Stimulated activated CD4-positive, alpha-beta T cell treated with anti-CD3 and anti-CD28 coated beads, TNF-alpha, amount 100 ng/mL, for 4 hours (primary cell): ENCODE measurements around the gene SDC3.

Experiments used
- DNase-seq, 3 experiments: peaks; one replicate each; pipeline ENCODE4 v3.0.0-alpha.2; 2020; ENCODE audit warnings: low read depth in 3 of 3

SDC3 gene

DNA sequence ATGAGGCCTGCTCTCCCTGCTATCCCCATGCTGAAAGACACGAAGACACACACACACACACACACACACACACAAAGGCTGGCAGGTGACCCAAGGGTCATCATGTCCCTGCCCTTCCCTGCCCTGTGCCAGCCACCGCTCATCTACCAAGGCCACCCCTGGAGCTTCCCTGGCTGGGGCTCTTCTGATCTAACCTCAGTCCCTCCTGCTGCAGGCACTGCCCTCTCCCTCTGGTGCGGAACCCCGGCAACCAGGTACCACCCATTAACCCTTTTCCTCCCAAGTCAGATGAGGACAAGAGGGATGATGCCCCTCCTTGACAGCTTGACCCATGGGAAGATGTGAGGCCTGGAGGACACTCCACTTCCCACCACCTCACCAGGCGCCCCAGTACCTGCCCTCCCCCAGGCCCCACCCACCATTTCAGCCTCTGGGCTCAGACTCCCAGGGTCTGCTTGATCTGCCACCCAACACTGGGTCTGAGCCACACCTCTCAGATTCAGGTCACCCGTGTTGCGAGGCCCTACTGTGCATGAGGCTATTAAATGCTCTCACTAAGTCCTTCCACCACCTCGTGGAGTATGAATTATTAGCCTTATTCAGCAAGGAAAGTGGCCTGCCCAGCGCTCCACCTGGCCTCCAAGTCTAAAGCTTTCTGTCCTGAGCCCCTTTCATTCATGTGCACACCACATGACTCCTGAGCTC lies 2.5 kb downstream of the SDC3 start:
- DNase-seq = no peak

DNA sequence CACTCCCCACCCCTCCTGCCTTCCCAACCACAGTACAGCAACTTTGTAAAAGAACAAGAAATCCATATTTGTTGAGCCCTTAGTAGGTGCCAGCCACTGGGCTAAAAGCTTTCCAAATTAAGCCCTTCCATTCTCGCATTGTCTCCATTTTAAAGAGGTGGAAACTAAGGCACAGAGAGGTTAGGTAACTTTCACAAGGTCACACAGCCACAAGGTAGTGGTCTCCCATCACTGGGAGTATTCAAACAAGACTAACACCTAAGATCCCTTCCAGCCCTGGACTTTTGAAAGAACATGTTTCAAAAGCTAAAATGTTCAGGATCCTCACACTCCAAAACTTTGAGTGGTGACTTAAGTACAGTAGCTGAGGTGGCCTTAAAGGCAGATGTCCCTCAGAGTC lies 3.2 kb downstream of the SDC3 start:
- no peak for DNase-seq

DNA sequence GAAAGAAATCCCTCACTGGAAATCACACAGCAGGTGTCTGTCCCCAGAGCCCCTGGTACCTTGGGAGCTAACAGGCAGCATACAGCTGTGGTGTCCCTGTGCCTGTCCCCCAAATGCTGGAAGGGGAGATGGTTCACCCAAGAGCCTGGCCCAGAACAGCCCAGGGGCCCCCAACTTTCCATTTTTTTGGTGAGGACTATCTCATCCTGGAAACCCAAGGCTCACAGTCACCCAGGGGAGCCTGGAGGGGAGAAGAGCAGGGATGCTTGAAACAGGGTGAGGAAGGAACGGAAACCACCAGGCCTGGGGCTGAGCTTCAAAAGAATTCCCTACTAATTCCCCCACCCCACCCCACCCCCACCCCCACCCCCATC lies 3.6 kb downstream of the SDC3 start:
- no peak for DNase-seq

DNA sequence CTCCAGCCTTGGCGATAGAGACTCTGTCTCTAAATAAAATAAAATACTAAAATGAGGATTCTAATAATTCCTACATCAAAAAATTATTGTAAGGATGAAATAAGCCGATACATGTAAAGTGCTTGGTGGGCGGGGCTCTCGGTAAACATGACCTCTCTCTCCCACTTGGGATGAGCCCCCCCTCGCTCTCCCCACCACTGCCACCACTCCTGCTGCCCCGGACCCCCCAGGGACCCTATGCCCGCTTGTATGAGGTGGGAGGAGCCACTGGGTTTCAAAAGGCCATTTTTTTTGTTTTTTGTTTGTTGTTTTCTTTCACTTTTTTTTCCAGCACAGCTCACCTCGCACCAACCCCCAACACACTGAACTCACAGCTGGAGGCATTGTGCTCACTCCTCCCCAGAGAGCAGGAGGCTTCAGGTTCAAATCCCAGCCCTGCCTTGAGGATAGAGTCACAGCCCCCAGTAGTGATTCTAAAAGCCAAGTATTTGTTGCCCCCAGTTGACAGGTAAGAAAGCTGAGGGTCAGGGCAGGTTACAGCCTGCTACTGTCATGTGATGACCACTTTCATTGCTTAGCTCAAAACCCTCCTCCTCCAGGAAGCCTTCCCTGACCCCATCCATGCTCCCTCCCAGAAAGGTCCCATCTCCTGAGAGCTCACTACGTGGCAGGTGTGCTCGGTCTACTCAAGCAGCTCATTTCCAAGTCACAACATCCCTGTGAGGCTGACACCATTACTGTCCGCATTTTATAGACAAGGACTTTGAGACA lies 4.2 kb downstream of the SDC3 start:
- DNase-seq = no peak

DNA sequence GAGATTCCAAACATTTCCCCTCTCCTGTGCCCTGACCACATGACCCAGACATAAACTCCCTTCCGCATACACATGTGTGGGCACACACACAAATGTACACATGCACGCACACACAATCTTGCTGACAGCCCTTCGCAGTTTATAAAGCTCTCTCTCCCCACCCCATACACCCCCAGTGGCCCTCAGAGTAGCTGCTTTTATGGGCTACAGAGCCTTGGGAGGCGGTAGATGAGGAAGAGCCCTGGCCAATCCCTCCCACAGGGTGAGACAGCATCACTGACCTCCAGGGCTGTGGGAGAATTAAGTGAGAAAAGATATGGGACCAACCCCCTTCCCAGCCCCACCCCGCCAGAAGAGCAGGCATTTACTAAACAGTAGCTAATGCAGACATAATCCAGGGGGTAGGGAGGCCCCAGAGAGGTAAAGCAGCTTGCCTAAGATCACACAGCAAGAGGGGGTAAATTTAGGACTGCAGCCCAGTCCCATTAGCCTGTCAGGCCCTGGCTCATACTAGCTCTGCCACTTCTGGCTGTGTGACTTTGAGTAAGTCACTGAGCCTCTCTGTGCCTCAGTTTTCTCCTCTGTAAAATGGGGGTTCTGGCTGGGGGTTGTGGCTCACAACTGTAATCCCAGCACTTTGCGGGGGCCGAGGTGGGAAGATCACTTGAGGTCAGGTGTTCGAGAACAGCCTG lies 5.1 kb downstream of the SDC3 start:
- DNase-seq = no peak

DNA sequence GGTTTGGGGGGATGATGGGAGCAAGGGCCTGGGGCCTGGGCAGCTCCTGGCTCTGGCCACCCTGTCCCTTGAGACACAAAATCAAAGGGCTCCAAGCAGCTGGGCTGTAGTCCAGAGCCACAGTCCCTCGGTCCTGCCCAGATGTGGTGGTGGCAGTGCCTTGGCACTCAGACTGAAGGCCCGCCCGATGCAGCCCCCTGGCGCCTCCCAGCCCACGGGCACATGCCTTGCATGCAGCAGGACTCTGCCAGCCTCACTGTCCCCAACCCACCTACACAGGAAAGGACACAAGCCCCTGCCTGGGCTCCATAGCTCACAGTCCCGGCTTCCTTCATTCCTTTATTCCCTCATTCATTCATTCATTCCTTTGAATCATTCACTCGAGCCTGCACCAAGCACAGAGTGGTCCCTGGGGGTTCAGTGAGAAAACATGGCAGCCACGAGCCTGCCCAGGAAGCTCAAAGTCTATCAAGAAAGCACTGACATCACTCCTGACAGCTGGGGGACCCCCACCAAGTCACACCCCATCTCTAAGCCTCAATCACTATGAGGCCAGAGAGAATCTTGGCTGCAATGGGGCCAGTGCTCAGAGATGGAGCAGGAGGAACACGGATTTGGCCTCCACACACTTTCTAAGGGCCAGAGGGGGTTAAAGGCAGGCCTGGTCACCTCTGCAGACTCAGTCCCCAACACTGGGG lies 5.8 kb downstream of the SDC3 start:
- no peak for DNase-seq

DNA sequence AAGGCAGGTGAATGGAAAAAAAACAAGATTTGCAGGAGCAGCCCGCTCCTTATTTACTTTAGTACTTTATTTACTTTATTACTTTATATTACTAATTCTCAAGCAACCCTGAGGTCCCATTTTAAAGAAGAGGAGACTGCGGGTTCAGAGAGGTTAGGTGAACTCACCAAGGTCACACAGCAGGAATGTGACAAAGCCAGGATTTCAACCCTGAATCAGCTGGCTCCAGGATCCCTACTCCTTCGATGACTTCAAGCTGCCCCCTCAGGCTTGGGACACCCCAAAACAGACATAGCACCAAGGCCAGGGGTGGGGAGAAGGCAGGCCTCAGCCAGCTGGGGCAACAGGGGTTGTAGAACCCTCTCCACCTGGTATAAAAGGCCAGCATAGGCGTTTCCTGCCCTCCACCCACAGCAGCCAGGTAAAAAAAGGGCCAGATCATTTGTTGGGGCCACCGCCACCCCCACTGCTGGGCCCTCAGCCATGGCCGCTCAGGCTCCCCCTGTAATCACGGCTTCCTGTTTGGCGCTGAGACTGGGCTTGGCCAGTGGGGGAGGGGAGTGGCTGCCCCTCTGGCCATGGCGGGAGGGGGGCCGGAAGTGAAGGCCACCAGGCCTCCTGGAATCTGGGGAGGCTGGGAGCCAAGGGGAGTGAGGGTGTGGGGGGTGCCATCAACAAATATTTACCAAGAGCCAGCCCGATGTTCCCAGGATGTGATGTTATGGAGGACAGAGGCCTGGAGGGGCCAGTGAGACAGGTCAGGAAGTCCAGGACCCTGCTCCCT lies 6.6 kb downstream of the SDC3 start:
- DNase-seq = no peak

DNA sequence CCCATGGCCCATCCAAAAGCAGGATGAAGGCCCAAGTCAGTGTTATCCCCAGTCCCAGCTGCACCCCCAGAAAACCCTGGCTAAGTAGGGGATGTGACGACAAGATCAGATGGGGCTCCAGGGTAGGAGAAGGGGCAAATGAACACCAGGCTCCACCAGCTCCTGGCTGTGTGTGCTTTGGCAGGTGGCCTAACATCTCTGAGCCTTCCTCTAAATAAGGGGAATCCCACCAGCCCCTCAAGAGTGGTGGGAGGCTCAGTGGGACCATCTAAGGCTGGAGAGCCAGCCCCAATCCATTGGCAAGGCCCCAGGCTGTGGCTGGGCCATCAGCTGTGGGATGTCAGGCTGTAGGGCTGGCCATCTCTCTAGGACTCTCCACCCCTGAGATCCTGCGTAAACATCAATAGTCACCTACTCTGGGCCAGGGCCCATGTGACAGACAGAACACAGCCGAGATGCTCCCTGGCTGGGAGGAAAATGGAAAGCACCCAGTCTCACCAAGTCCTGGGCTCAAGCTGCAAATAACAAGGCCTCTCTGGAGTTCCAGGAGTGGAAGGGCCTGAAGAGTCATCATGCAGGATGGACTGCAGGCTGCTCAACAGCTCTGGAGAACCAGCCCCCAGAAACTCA lies 7.5 kb downstream of the SDC3 start:
- DNase-seq = no peak

DNA sequence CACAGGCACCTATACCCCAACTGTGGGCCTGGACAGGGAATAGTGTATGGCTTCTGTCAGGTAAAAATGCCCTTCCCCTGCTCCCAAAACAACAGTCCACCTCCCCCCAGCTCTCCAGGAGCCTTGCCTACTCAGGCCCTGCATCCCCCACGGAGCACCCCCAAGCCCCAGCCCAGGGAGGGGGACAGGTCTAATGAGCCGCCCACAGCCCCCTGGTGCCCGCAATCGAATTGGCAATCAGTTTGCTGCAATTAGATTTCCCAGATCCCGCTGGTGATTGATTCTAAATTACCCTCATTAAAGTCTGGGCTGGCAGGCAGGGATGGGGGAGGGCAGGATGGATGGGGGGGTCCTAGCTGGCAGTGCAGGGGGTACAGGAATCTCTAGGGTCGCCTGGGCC lies 8.1 kb downstream of the SDC3 start:
- DNase-seq = no peak

DNA sequence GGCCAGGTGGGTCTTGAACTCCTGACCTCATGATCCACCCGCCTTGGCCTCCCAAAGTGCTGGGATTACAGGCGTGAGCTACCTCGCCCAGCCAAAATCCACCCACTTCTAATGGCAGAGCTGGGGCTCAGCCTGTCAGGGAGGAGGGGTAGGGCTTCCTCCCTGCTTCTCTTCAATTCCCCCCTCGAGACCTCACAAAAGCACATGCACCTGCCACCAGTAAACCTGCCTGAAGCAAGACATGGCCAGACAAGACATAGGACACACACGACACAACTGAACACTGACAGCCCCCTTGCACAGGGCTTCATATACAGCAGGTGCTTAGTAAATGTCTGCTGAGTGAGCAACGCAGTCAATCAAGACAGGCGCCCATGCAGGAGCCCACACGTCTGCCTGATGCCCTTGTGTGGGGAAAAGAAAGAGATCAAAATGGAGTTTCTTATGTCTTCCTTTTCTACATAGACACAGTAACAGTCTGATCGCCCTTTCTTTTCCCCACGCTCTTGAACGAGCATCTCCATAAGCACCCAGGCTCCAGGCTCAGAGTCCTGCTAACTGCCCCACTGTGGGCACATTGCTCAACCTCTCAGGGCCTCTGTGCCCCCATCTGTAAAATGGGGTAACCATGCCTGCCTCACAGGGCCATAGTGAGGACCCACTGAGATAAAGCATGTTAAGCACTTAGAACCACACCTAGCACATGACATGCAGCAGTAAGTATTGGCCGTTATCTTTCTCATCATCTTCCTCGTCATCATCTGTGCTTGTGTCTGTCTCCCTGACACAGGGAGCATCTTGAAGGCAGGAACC lies 8.8 kb downstream of the SDC3 start:
- no peak for DNase-seq

DNA sequence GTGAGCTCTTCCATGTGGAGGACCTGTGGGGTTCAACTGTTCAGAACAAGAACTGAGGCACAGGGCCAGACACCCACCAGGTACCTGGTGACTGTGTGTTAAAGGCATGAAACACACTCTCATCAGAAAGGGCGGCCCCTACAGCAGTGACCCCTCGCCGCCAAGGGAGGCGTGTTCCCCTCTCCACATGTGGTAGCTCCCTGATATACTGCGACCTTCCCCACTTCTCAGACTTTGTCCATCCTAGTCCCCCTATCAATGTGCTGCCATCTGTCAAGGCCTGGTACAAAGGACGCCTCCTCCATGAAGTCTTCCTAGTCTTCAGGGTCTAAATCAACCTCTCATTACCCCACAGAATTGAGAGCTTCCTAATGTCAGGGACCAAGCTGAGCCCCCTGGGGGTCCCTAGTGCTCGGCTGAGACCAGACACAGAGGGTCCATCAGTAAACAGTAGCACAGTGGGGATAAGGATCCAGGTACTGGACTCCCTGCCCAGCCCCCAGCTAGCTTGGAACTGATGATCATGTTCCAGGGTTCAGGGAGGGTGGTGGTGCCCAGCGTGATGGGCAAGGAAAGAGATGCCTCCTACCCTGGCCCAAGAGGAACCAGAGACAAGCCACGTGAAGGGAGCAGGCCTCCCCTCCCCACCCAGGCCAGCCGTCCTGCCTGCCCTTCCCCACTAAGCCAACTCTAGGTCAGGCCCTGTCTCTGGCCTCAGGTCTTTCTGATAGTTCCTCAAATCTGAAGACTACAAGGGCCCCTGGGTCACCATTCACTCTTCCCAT lies 10.3 kb downstream of the SDC3 start:
- DNase-seq = no peak

DNA sequence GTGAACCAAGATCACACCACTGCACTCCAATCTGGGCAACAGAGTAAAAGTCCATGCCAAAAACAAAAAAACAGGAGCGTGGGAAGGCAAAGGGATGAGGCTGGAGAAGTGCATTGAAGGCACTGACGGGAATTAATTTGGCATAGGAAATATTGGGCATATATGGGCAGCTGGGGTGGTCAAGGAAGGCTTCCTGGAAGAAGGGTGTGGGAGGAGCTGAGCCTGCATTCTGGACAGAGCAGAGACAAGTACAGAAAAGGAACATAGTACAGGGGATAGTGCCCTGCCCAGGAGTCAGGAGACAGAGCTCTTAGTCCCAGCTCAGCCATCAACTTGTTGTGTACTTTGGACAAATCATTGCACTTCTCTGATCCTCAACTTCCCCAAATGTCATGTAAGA lies 11.7 kb downstream of the SDC3 start:
- DNase-seq = no peak

DNA sequence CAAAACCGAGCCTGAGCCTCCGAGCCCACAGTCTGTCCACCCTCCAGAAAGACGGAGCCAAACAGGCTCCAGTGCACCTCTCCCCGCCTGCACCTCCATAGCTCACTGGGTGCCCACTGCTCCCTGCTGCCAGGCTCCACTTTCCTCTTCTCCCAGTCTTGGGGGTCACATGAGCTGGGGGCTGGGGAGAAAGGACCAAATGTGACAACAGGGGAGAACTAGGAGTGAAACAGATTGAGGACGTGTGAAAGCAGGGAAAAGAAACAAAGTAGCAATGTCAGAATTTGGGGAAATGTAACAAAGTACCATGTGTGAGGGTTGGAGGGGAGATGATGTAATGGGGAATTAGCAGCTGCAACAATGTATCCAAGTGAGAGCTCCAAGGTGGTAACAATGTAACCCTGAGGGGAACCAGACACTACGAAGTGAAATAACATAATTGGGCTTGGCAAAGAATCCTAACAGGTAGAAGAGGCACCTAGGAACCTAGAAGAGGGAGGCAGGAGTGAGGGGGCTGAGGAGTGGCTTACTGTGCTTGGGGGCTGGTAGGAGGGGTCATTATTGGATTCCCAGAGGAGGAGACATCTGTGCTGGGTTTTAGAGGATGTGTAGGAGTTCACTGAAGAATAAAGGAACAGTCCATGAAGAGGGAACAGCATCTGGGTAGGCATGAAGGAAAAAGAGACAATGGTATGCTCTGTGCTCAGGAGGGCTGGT lies 12.5 kb downstream of the SDC3 start:
- DNase-seq = no peak

DNA sequence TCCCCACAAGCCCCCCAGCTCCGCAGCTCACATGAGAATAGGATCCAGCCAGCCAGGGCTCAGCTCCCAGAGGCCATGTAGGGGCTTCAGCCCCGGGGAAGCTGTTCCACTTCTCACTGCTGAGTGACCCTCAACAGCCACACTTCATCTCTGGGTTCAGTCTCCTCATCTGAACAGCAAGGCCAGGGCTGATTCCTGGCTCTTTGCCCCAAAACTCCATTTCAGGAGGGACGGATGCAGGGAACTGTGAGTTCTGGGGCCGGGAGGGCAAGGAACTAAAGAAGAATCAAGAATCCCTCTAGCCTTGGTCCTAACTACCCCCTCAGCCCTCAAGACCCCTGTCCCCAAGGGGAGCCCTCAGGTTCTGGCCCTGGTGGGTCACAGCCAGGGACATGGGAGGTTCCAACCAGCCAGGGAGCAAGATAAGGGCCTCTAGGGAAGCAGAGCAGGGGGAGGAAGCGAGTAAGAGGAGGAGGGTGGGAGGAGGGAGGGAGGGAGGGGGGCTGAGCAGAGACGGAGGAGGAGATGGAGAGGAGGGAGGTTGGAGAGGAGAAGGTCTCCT lies 13.1 kb downstream of the SDC3 start:
- no peak for DNase-seq

DNA sequence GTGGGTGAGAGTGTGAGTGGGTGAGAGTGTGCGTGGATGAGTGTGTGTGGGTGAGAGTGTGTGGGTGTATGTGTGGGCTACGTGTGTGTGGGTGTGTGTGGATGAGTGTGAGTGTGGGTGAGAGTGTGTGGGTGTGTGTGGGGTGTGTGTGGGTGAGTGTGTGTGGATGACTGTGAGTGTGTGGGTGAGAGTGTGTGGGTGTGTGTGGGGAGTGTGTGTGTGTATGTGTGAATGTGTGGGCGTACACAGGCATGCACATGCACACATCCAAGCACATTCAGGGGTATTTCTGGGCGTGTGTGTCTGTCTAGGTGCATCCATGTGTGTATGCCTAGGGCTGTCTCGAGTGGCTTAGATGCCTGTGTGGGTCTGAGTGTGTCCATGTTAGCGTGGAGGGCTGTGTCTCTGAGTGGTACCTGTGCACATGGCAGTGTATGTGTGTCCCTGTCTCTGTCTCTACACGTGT lies 14.0 kb downstream of the SDC3 start:
- DNase-seq = no peak

DNA sequence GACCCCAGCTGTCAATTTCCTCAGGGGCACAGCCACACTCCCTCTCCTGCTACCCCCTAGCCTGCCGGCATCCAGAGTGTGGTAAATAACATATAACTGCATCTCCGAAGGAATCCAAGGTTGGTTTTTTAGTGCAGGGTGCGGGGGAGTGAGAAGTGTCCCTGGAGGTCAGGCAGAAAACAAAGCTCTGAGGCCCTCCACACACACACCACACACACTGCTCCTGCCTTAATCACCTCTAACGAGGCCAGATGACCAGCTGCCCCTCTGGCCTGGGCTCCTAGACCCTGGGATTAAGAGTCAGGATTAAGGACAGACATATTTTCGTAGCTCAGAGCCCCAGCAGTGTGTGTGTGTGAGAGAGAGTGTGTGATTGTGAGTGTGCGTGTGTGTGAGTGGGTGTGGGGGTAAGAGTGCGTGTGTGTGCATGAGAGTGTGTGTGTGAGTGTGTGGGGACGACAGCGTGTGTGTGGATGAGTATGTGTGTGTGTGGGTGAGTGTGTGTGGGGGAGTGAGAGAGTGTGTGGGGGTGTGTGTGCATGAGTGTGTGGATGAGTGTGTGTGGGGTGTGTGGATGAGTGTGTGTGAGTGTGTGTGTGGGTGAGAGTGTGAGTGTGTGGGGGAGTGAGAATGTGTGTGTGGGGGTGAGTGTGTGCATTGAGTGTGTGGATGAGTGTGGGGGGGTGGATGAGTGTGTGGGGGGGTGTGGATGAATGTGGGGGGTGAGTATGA lies 14.6 kb downstream of the SDC3 start:
- no peak for DNase-seq

DNA sequence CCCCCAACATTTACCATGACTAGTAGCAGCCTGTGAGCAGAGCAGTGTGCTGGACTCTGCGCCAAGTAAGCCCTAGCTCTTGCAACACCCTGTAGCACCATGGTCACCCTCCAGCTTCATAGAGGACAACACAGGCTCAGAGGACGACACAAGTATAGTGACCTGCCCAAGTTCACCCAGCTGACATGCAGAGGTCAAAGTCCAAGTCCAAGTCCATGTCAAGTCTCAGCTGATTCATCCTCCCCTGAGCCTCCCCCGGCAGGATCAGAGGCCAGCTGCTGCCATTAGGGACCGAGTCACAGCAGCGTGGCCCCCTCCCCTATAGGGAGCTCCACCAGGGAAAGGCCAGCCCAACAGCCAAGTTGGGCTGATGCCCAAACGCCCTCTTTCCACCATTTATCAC lies 15.9 kb downstream of the SDC3 start:
- DNase-seq = no peak

DNA sequence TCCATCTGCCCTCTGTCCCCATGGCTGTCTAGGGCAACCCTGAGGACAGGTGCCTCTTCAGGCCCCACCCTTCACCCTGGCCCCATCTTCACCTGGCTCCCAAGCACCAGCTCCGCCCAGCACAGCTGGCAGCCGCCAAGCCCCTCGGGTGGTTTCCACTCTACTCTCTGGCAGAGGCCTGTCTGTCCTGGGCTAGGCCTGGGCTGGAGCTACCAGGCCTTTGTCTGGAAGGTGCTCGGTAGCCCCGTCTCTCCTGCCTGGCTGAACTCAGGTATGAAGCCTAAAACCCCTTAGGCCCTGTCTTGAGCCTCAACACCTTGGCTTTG lies 17.4 kb downstream of the SDC3 start:
- no peak for DNase-seq
